Nephron progenitor cell (in vitro differentiated cells): Measurements from ENCODE around the gene POLR3E.

ENCODE experiments used
- DNase-seq: peaks from one replicate; pipeline ENCODE4 v3.0.0; 2021
- H3K27ac Mint-ChIP-seq: 2 replicates; pipeline ENCODE4 v1.8.0; 2021; ENCODE audit warnings: mild to moderate bottlenecking, moderate library complexity, mixed read lengths
- H3K27me3 Mint-ChIP-seq: 2 replicates; pipeline ENCODE4 v1.8.0; 2021; ENCODE audit warnings: mild to moderate bottlenecking, low read depth, mixed read lengths; ENCODE audit not compliant: poor library complexity
- H3K36me3 Mint-ChIP-seq: 2 replicates; pipeline ENCODE4 v1.8.0; 2021; ENCODE audit warnings: low read depth, mixed read lengths
- H3K4me1 Mint-ChIP-seq: 2 replicates; pipeline ENCODE4 v1.8.0; 2021; ENCODE audit warnings: mixed read lengths
- H3K4me3 Mint-ChIP-seq: 2 replicates; pipeline ENCODE4 v1.8.0; 2021; ENCODE audit warnings: mild to moderate bottlenecking, moderate library complexity, mixed read lengths
- H3K9me3 Mint-ChIP-seq: 2 replicates; pipeline ENCODE4 v1.8.0; 2021; ENCODE audit warnings: mild to moderate bottlenecking, moderate library complexity, mixed read lengths
- TF ChIP-seq, protein P1 (sequence below): fragments of 200-600 bp; sonication (generic); IDR thresholded peaks from 2 replicates; pipeline ENCODE4 v1.5.0; 2021; ENCODE audit warnings: antibody characterized with exemption

Gene POLR3E

DNA sequence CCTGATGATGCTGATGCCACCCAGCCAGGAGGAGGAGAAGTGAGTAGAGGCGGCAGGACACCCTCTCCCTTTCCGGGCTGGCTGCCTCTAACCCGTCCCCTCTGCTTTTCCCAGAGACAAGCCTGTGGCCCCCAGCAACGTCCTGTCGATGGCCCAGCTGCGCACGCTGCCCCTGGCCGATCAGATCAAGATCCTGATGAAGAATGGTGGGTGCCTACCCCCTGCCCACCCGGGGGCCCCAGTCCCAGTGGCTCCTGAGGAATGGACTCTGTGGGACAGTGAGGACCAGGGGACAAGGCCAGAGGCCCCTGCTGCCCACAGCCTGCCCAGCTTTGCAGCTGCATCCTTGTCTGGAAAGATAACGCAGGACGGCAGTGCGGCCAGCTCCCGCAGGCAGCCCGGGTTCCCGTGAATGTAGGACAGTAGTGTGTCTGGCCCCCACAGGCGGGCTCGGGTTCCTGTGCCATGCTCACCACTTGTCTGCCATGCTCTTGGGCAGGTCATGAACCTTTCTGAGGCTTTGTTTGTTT, 19.9 kb downstream of the POLR3E start:
- H3K27ac Mint-ChIP-seq: peak overlapping the region; percentile 78
- DNase-seq: no peak
- no peaks in the 10 kb centered on the region for H3K27me3 Mint-ChIP-seq

DNA sequence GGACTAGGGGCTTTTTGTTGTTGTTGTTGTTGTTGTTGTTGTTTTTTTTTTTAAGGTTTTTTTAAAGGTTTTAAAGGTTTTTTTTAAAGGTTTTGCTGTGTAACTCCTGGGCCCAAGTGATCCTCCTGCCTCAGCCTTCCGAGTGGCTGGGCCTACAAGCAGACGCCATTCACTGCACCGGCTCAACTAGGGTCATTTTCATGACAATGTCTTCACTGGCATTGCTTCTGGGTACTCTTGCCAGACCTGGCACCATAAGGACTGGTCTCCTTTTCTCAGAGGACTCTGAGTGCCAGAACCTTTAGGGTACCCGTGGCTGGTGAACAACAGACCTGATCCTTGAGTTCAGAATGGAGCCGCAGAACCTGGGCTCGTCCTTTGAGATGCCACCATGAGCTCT, 20.4 kb downstream of the POLR3E start:
- DNase-seq: no peak
- H3K4me1 Mint-ChIP-seq: peaks cover 6% of the 10 kb centered on the region
- no peak overlapping the region for H3K4me3 Mint-ChIP-seq
- H3K9me3 Mint-ChIP-seq: no peaks in the 10 kb centered on the region
- peaks cover 35% of the 10 kb centered on the region for H3K36me3 Mint-ChIP-seq
- TF ChIP-seq, protein P1, sequence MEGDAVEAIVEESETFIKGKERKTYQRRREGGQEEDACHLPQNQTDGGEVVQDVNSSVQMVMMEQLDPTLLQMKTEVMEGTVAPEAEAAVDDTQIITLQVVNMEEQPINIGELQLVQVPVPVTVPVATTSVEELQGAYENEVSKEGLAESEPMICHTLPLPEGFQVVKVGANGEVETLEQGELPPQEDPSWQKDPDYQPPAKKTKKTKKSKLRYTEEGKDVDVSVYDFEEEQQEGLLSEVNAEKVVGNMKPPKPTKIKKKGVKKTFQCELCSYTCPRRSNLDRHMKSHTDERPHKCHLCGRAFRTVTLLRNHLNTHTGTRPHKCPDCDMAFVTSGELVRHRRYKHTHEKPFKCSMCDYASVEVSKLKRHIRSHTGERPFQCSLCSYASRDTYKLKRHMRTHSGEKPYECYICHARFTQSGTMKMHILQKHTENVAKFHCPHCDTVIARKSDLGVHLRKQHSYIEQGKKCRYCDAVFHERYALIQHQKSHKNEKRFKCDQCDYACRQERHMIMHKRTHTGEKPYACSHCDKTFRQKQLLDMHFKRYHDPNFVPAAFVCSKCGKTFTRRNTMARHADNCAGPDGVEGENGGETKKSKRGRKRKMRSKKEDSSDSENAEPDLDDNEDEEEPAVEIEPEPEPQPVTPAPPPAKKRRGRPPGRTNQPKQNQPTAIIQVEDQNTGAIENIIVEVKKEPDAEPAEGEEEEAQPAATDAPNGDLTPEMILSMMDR: no peak
- H3K27ac Mint-ChIP-seq: peak overlapping the region; percentile 78
- H3K27me3 Mint-ChIP-seq: no peaks in the 10 kb centered on the region

More for the DNA sequence above, 19.9 kb downstream of the POLR3E start:
- H3K36me3 Mint-ChIP-seq: peaks cover 36% of the 10 kb centered on the region
- no peak overlapping the region for H3K4me3 Mint-ChIP-seq
- no peaks in the 10 kb centered on the region for H3K9me3 Mint-ChIP-seq
- TF ChIP-seq, protein P1: no peak
- peaks cover 6% of the 10 kb centered on the region for H3K4me1 Mint-ChIP-seq

DNA sequence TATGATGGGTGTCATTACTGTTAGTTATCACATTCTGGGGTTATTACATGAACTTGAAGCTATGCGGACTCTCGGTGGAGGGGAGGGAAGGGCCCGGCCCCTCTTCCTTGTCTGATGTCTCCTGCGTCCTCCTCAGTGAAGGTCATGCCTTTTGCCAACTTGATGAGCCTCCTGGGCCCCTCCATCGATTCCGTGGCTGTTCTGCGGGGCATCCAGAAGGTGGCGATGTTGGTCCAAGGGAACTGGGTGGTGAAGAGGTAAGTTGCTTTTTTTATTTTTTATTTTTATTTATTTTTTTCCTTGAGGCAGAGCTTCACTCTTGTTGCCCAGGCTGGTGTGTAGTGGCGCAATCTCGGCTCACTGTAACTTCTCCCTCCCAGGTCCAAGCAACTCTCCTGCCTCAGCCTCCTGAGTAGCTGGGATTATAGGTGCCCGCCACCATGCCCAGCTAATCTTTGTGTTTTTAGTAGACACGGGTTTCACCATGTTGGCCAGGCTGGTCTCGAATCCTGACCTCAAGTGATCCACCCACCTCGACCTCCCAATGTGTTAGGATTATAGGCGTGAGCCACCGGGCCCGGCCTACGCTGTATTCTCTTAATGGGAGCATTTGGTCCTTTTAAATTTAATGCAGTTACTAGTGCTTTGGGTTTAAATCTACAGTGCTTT, 21.6 kb downstream of the POLR3E start:
- peak; percentile 30 for DNase-seq
- H3K4me1 Mint-ChIP-seq: peaks cover 6% of the 10 kb centered on the region
- peaks cover 28% of the 10 kb centered on the region for H3K36me3 Mint-ChIP-seq
- H3K4me3 Mint-ChIP-seq: no peak overlapping the region
- no peaks in the 10 kb centered on the region for H3K9me3 Mint-ChIP-seq
- H3K27me3 Mint-ChIP-seq: no peaks in the 10 kb centered on the region
- TF ChIP-seq, protein P1: no peak
- H3K27ac Mint-ChIP-seq: no peak overlapping the region

DNA sequence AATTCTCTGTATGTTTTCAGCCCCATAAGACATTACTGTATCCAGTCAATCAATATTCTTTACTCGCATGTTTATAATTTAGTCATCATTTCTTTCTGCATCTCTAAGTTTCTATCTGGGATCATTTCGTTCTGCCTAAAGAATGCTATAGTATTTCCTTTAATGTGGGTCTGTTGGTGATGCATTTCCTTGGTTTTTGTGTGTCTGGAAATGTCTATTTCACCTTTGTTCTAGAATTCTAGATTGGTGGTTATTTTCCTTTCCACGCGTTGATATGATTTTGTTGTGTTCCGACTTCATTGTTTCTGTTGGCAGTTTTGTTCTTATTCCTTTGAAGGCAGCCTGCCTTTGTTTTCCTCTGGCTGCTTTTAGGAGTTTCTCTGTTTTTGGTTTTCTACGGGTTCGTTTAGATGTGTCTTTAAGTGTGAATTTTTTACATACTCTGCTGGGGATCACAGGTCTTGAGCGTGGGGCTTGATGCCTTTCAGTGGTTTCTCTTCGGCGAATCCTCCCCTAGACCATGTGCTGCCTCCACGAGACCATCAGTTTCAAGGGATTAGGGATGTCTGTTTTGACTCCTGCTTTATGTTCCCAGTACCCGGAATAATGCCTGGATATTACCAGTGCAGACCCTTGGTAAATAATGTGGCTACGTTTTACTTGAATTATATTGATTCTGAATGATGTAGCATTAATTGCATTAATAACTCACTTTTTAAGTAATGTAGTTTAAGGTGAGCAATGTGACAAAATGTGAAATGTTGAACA, 23.5 kb downstream of the POLR3E start:
- no peak overlapping the region for H3K4me3 Mint-ChIP-seq

DNA sequence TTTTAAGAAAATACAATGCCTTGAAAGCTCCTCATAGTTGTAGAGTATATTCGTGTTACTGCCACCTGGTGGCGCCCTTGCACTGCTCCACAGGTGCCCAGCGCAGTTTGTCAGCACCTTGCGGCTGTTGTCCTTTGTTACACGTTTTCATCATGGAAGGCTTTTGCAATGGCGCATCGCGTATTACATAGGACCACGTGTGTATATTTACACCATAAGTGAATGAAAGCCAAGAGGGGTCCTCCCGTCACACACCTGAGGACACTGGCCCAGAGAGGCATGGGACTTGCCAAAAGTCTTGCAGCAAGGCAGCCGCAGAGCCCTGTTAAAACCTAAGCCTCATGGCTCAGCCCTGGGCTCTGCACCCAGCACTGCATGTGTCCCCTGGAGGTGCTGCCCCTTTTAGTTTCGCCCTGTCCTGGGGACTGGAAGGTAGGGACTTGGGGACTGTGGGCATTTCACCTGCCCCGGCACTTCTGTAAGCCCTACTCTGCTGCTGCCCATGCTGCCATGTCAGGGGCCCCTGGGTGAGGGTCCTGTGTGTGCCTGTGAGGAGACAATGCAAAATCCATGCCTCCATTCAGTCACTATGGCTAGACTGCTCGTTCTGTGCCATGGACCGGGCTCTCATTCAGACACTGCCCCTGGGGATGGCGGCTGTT, 24.3 kb downstream of the POLR3E start:
- peaks cover 6% of the 10 kb centered on the region for H3K4me1 Mint-ChIP-seq
- peaks cover 5% of the 10 kb centered on the region for H3K27me3 Mint-ChIP-seq
- H3K27ac Mint-ChIP-seq: no peak overlapping the region
- TF ChIP-seq, protein P1: peak; percentile 97
- H3K4me3 Mint-ChIP-seq: no peak overlapping the region
- DNase-seq: peak; percentile 70
- no peaks in the 10 kb centered on the region for H3K9me3 Mint-ChIP-seq
- peaks cover 18% of the 10 kb centered on the region for H3K36me3 Mint-ChIP-seq

More for the DNA sequence above, 23.5 kb downstream of the POLR3E start:
- Mint-ChIP-seq H3K36me3 (peaks cover 22% of the 10 kb centered on the region), H3K4me1 (peaks cover 6% of the 10 kb centered on the region), H3K9me3 (no peaks in the 10 kb centered on the region), H3K27me3 (peaks cover 5% of the 10 kb centered on the region), H3K27ac (peak overlapping the region; percentile 49)
- DNase-seq: no peak
- TF ChIP-seq, protein P1: no peak
